HG02970 (cell line): ENCODE results near the gene STK11.
"Not testable (repeated sequence)": the region's sequence is repeated elsewhere in the genome, so short reads cannot be mapped to it uniquely, and the experiment has no call there.

ENCODE experiments used
- ATAC-seq: cut with Tn5 transposase; IDR thresholded peaks from one replicate; pipeline ENCODE4 v1.9.1; 2021; ENCODE audit warnings: mild to moderate bottlenecking, moderate library complexity, moderate number of reproducible peaks; ENCODE audit not compliant: unreplicated experiment, low FRiP score

The STK11 gene

GRCh38 chr19:1206150-1206863 is 729 bp downstream of the STK11 start:
- ATAC-seq = no peak

GRCh38 chr19:1206864-1207450 is 1.4 kb downstream of the STK11 start:
- no peak for ATAC-seq

- ATAC-seq = not testable (repeated sequence)
Observed at GRCh38 chr19:1208830-1209229, 3.3 kb downstream of the STK11 start.

- ATAC-seq = no peak
Observed at GRCh38 chr19:1210227-1210538, 4.6 kb downstream of the STK11 start.

GRCh38 chr19:1211494-1212234 is 6.1 kb downstream of the STK11 start:
- ATAC-seq = no peak

- no peak for ATAC-seq
Observed at GRCh38 chr19:1213391-1214286, 8.1 kb downstream of the STK11 start.

GRCh38 chr19:1214299-1214861 is 8.8 kb downstream of the STK11 start:
- ATAC-seq = no peak

GRCh38 chr19:1214862-1215731 is 9.5 kb downstream of the STK11 start:
- ATAC-seq = no peak

GRCh38 chr19:1216756-1217155 is 11.2 kb downstream of the STK11 start:
- ATAC-seq = no peak

GRCh38 chr19:1217366-1217765 is 11.8 kb downstream of the STK11 start:
- no peak for ATAC-seq

- no peak for ATAC-seq
Observed at GRCh38 chr19:1218751-1219567, 13.4 kb downstream of the STK11 start.

GRCh38 chr19:1219786-1220476 is 14.4 kb downstream of the STK11 start:
- ATAC-seq = no peak

- no peak for ATAC-seq
Observed at GRCh38 chr19:1220477-1220930, 14.9 kb downstream of the STK11 start.

GRCh38 chr19:1220976-1221903 is 15.7 kb downstream of the STK11 start:
- no peak for ATAC-seq

GRCh38 chr19:1221904-1222255 is 16.3 kb downstream of the STK11 start:
- no peak for ATAC-seq

- no peak for ATAC-seq
Observed at GRCh38 chr19:1222394-1222793, 16.8 kb downstream of the STK11 start.
